ENCODE results near the gene ZNF428.

ZNF428 gene

DNA sequence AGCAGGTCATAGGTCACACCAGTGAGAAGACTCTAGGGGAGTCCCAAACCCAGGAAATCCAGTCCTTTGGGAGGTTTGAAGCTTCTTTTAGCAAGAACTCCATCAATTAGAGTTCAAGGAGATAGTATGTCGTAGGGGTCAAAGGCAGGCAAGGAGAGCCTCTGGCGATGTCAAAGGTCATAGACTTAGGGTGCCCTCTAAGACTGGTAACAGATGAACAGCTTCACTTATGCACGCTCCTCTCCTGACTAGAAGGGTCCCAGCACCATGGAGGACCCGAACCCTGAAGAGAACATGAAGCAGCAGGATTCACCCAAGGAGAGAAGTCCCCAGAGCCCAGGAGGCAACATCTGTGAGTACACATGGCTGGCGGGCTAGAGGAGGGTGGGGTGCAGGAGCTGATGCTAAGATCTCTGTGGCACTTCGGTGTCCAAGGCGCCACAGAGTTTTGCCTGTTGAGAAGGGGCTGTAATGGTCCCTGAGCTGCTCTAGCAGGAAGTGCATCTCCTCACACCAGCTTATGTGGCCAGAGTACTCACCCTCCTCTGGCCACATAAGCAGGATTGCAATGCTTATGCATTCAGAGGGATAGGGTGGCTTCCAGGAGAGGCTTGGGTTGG lies 22.5 kb downstream of the ZNF428 start:
- Histone ChIP-seq H3F3A (ENCODE audit: control insufficient read depth, insufficient read depth) (peaks cover 3% of the 10 kb centered on the region; the same call in 1 of the 2 replicates), H3K27me3 (ENCODE audit: control insufficient read depth, low read length) (no peaks in the 10 kb centered on the region), H3K36me3 (ENCODE audit: control insufficient read depth, low read length) (peaks cover 45% of the 10 kb centered on the region), H3K4me2 (ENCODE audit: low read length) (peak overlapping the region; percentile 90), H3K79me2 (ENCODE audit: control insufficient read depth, low read length) (peaks cover 57% of the 10 kb centered on the region), H3K27ac (ENCODE audit: low read depth, low read length) (peak overlapping the region; percentile 72), H3K9me2 (replicated peaks; ENCODE audit: control insufficient read depth, low read length) (no peaks in the 10 kb centered on the region), H3K4me1 (ENCODE audit: control insufficient read depth, low read length) (peaks cover 18% of the 10 kb centered on the region), H4K20me1 (ENCODE audit: control insufficient read depth, insufficient read depth, low read depth, low read length) (no peaks in the 10 kb centered on the region), H3K4me3 (ENCODE audit: low read length) (peak overlapping the region; percentile 83), H3K9me3 (ENCODE audit: control insufficient read depth, insufficient read depth, low read length) (no peaks in the 10 kb centered on the region)
- TF ChIP-seq, protein P1, sequence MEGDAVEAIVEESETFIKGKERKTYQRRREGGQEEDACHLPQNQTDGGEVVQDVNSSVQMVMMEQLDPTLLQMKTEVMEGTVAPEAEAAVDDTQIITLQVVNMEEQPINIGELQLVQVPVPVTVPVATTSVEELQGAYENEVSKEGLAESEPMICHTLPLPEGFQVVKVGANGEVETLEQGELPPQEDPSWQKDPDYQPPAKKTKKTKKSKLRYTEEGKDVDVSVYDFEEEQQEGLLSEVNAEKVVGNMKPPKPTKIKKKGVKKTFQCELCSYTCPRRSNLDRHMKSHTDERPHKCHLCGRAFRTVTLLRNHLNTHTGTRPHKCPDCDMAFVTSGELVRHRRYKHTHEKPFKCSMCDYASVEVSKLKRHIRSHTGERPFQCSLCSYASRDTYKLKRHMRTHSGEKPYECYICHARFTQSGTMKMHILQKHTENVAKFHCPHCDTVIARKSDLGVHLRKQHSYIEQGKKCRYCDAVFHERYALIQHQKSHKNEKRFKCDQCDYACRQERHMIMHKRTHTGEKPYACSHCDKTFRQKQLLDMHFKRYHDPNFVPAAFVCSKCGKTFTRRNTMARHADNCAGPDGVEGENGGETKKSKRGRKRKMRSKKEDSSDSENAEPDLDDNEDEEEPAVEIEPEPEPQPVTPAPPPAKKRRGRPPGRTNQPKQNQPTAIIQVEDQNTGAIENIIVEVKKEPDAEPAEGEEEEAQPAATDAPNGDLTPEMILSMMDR (IDR thresholded peaks at IDR 0.05; ENCODE audit: low read depth, low read length, poor library complexity, severe bottlenecking) = no peak
- no peak for TF ChIP-seq EZH2phosphoT487 (IDR thresholded peaks at IDR 0.05; ENCODE audit: borderline replicate concordance, low read length)

DNA sequence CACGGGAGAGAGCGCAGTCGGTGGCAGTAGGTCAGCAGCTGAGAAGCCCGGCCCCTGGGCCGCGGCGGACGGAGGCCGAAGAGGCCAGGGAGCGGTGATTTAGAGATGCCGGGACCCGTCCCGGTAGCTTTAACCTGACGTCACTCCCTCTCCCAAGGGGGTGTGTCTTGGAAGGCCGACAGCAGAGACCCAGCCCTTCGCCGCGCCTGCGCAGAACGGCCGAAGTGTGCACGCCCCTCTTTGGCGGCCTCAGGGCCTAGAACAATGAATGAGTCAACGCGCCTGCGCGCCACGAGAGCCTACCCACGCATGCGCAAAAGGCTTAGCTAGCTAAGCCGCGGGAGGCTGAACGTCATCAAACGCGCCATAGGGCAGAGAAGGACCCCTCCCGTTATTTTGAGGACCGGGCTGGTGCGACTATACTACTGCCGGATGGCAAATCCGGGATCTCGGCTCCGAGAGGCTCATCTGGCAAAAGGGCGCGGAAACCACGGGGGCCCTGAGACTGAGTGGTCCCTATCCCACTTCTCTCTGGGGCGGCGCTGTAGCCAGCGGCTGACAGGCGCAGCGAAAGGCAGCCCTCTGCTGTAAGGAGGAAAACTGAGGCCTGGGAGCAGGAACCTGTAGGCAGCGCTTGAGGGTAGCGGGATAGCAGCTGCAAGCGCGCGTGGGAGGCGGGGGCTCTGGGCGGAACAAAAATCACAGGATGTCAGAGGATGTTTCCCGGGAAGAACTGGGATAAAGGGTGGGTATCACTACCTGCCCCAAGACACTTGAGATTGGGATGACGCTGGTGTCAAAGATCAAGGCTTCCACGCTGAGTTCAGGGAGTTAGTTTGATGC lies 23.2 kb downstream of the ZNF428 start, which contains the start of the genes IRGQ and ZNF576:
TSS of gene IRGQ (minus strand) at position 136 of the 843 bp plus-strand sequence. CDS start 796 bp downstream, outside the sequence.
TSS of gene ZNF576 (plus strand) at position 597 of the 843 bp plus-strand sequence. CDS start 514 bp downstream, outside the sequence.
- H3F3A ChIP-seq (ENCODE audit: control insufficient read depth, insufficient read depth) = peaks cover 3% of the 10 kb centered on the region; the same call in 1 of the 2 replicates
- peak within 1 kb of the TSS; percentile 90 for H3K4me2 ChIP-seq (ENCODE audit: low read length)
- H3K79me2 ChIP-seq (ENCODE audit: control insufficient read depth, low read length) = peaks cover 57% of the 10 kb centered on the region
- H3K4me3 ChIP-seq (ENCODE audit: low read length) = peak within 1 kb of the TSS; percentile 83
- peaks cover 47% of the 10 kb centered on the region for H3K36me3 ChIP-seq (ENCODE audit: control insufficient read depth, low read length)
- TF ChIP-seq EZH2phosphoT487 (IDR thresholded peaks at IDR 0.05; ENCODE audit: borderline replicate concordance, low read length) = no peak
- TF ChIP-seq, protein P1 (IDR thresholded peaks at IDR 0.05; ENCODE audit: low read depth, low read length, poor library complexity, severe bottlenecking) = no peak
- peaks cover 18% of the 10 kb centered on the region for H3K4me1 ChIP-seq (ENCODE audit: control insufficient read depth, low read length)
- H3K9me3 ChIP-seq (ENCODE audit: control insufficient read depth, insufficient read depth, low read length) = no peaks in the 10 kb centered on the region
- no peaks in the 10 kb centered on the region for H3K9me2 ChIP-seq (replicated peaks; ENCODE audit: control insufficient read depth, low read length)
- no peaks in the 10 kb centered on the region for H4K20me1 ChIP-seq (ENCODE audit: control insufficient read depth, insufficient read depth, low read depth, low read length)
- H3K27ac ChIP-seq (ENCODE audit: low read depth, low read length) = peak within 1 kb of the TSS; percentile 72
- no peaks in the 10 kb centered on the region for H3K27me3 ChIP-seq (ENCODE audit: control insufficient read depth, low read length)

DNA sequence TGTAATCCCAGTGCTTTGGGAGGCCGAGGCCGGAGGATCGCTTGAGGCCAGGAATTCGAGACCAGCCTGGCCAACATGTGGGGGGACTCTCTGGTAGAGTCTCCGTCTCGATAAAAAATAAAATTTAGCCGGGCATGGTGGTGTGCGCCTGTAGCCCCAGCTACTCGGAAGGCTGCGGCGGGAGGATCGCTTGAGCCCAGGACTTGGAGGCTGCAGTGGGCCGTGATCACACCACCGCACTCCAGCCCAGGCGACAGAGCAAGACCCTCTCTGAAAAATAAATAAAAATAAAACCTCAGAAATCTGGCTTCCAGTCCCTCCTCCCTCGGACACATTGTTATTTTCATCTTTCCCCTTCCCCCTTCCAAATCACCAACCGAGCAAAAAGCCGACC lies 23.8 kb downstream of the ZNF428 start:
- no peaks in the 10 kb centered on the region for H3K27me3 ChIP-seq (ENCODE audit: control insufficient read depth, low read length)
- no peaks in the 10 kb centered on the region for H3K9me2 ChIP-seq (replicated peaks; ENCODE audit: control insufficient read depth, low read length)
- H3F3A ChIP-seq (ENCODE audit: control insufficient read depth, insufficient read depth) = no peaks in the 10 kb centered on the region
- H4K20me1 ChIP-seq (ENCODE audit: control insufficient read depth, insufficient read depth, low read depth, low read length) = no peaks in the 10 kb centered on the region
- peak overlapping the region; percentile 33 for H3K27ac ChIP-seq (ENCODE audit: low read depth, low read length)
- no peak for TF ChIP-seq EZH2phosphoT487 (IDR thresholded peaks at IDR 0.05; ENCODE audit: borderline replicate concordance, low read length)
- peaks cover 18% of the 10 kb centered on the region for H3K4me1 ChIP-seq (ENCODE audit: control insufficient read depth, low read length)
- peaks cover 57% of the 10 kb centered on the region for H3K79me2 ChIP-seq (ENCODE audit: control insufficient read depth, low read length)
- H3K36me3 ChIP-seq (ENCODE audit: control insufficient read depth, low read length) = peaks cover 49% of the 10 kb centered on the region
- peak overlapping the region; percentile 83 for H3K4me3 ChIP-seq (ENCODE audit: low read length)
- no peaks in the 10 kb centered on the region for H3K9me3 ChIP-seq (ENCODE audit: control insufficient read depth, insufficient read depth, low read length)
- peak overlapping the region; percentile 90 for H3K4me2 ChIP-seq (ENCODE audit: low read length)
